GM19043 (cell line): ENCODE results near the gene CHIC2.
"Not testable (repeated sequence)": the region's sequence is repeated elsewhere in the genome, so short reads cannot be mapped to it uniquely, and the experiment has no call there.

ENCODE experiments used
- ATAC-seq: cut with Tn5 transposase; IDR thresholded peaks from one replicate; pipeline ENCODE4 v1.9.1; 2021; ENCODE audit warnings: low read depth; ENCODE audit not compliant: unreplicated experiment

The CHIC2 gene

DNA sequence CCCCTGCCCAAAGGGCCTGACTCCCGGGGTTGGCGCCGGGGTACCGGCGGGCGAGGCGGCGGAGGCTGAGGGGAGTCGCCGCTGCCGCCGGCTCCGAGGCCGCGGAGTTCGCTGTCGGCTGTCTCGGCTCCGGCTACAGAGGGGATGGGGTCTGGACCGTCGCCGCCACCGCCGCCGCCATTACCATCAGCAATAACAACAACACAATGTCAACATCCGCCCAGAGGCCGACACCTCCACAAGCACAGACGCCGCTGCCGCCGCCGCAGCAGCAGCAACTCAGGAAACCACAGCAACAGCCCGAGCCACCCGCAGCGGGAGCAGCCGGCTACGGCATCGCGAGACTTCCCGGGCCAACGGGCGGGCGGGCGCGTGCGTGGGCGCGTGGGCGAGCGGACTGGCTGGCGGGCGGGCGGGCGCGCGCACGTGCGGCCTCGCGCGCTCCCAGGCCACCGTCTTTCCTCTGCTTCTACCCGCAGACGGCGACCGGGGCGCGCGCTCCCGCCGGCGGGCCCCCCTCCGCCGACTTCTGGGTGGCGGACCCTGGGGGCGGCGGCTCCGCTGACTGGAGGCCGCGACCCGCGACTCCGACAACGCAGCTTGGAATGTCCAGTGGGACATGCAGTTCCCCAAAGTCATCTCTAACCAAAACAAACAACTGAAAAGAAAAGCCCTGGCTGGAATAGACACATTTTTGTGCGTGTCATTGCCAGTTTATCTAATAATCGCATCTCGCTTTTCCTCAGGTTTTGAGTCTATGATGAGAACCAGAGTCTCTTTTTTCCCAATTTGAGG is at the start of gene CHIC2:
Gene CHIC2 (minus strand): TSS at position 289 of the 795 bp plus-strand sequence. CDS start 305 bp downstream, outside the sequence.
- peak; percentile 93 for ATAC-seq

DNA sequence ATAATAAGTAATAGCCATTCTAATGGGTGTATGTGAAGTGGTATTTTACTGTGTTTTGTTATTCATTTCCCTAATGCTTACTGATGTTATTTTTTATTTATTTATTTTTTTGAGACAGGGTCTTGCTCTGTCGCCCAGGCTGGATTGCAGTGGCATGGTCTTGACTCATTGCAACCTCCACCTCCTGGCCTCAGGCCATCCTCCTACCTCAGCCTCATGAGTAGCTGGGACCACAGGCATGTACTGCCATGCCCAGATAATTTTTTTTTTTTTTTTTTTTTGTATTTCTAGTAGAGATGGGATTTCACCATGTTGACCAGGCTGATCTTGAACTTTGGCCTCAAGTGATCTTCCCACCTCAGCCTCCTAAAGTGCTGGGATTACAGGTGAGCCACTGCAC is 48.8 kb upstream of the CHIC2 start:
- not testable (repeated sequence) for ATAC-seq

DNA sequence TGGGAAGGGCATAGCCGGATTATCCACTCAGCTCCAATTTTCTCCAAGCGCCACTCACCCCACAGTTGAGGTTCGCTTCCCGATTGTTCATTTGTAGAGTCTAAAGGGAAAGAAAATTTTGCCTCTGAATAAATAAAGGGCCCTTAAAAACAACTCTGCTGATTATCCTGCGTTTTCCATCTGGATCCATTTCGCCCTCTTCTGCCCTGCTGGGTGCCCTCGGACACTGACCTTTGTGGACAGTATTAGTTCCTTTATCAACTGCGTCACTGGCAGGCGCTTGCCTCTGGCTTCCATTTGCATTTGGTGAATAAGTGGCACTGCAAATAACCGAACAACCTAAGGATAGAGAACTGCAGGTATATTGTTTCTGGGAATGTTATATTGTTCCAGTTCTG is 45.6 kb upstream of the CHIC2 start:
- ATAC-seq, result no peak

DNA sequence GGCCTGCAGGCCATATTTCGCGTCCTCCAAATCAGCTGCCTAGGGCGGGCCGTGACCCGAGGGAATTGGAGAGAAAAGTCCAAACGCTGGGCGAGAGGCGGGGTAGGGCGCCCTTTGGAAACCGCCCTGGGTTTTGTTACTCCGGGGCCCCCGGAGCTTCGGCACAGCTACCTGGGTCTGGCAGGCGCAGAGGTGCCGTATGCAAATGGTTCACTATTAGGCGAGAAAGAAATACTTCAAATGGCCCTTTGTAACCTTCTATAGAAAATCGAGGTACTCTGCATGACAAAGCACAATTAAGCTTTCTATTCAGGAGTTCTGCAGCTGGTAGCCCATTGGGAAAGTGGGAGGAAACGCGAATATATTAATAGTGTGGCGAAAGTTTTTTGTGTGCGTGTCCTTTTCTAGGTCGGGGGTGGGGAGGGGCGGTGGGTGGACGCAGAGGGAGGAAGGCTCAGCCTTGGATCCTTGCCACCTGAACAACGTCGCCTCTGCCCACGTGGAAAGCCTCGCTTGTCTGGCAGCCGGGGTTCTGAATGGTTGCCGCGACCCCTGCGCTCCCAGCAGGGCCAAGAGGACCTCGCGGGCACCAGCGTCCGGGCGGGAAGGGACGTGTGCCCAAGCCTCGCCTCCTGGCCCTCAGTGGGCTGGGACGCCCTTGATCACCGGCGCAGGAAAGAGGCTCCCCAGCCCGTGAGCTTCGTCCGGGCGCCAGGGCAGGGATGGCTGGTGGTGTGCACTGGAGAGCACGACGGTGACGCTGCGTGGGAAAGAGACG is 45.0 kb upstream of the CHIC2 start:
- no peak for ATAC-seq

DNA sequence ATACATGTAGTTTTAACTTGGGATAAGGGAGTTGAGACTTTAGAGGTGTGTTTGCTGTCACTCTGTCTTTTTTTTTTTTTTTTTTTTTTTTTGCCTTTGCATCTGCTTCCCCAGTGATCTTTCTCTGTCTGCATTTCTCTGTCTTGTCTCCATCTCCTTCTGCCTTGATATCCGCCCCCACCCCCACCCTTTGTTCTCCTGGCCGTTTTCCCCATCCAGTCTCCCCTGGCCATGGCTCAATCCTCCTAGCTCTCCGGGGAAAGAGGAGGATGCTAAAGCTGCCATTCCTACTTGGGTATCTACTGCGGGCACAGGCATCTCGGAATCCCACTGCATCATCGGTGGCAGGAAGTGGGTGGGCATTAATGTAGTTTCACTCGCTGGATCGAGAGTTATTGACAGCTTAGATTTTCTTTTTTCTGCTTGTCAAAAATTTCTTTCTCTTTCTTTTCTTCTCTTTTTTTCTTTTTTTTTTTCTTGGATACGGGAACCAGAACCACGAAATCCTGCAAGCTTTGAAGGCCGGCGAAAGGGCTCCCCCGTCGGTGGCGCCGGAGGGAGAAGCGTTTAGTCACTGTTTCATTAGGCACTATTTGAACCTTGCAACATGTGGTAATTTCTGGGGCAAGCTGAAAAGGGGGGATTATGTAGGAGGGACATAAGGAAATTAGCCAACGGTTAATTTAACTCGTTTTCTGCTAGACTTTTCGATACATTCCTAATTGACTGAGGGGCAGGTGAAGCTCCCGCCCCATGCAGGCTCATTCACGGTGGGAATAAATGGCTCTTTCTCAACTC is 43.7 kb upstream of the CHIC2 start:
- ATAC-seq, result no peak

DNA sequence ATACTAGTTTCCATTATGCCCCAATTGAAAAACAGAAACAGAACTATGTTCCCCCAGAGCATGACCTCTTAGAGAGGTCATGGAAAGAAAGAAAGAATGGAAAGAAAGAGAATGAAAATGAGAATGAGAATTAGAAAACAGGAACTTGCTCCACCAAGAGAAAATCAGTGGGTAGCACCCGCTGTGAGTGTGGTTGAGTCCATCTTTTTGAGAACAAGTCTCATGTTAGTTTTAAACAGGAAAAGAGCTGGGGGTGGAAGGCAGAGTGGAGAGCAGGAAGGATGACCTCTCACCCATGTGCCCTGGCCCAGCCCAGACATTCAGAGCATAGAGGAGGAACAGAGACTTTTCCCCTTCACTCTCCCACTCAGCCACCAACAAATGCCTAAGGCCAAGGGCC is 40.5 kb upstream of the CHIC2 start:
- no peak for ATAC-seq

DNA sequence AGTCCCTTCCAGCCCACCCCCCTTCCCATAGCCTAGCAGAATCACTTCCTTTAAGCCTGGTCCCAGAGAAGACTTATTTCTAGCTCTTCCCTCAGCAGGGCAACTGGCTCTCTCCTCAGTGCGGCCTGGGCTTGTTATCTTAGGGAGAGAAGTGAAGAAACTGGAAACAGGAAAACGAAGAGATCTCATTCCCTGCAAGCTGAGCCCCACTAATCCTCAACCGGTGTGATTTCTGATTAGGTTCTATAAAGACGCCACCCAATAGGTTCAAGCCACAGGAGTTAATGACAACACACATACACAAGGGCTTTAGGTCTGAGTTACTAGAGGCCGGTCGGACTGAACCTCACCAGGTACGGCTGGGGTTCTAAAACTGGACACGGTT is 38.8 kb upstream of the CHIC2 start:
- ATAC-seq, result no peak

DNA sequence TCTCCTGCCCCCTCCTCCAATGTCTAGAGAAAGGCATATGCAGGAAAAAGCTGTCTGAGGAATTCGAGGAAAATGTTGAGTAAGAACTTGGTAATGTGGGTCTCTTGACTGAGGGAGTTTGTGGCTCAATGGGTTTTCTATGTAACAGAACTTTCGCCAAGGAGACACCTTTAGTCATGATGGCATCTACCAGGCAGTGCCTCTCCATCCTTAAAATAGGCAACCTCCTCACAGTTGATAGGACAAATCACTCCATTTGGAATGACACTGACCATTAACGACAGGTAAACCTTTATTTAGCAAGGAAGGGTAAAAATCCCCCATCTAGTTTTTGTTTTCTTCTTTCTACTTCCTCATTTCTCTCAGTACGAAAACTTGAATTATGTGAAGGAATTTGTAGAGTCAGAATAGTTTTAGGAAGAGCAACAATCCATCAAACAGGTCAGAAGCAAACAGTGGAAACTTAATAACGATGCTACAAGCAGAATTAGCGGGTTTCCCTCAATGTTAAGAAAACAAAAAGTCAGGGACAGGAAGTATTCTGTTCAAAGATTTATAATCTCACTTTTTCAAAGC is 38.2 kb upstream of the CHIC2 start:
- no peak for ATAC-seq

DNA sequence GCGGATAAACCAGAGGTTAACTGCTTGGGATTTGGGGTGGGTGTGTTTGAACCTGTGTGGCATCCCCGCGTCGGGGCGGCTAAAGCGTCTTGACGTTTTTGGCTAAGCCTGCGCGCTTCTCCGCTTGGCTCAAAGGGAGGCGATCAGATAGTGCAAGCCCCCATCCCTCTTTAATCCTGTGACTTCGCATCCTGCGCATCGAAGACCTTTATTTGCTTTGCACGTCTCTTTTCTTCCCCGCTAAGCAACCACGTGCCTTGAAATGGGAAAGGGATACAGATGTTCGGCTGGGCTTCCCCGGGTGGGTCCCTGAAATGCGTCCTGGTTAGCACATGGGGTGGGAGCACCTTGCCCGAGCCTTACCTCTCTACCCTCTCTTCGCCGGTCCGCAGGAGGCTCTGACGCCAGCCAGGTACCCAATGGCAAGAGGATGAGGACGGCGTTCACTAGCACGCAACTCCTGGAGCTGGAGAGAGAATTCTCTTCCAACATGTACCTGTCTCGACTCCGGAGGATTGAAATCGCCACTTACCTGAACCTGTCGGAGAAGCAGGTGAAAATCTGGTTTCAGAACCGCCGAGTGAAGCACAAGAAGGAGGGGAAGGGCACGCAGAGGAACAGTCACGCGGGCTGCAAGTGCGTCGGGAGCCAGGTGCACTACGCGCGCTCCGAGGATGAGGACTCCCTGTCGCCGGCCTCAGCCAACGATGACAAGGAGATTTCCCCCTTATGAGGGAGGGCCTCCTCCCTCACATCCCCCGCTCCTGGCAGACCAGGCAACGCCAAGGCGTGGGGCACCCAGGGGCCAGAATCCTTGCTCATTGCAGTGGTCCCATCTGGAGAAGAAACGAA is 37.0 kb upstream of the CHIC2 start:
- no peak for ATAC-seq

DNA sequence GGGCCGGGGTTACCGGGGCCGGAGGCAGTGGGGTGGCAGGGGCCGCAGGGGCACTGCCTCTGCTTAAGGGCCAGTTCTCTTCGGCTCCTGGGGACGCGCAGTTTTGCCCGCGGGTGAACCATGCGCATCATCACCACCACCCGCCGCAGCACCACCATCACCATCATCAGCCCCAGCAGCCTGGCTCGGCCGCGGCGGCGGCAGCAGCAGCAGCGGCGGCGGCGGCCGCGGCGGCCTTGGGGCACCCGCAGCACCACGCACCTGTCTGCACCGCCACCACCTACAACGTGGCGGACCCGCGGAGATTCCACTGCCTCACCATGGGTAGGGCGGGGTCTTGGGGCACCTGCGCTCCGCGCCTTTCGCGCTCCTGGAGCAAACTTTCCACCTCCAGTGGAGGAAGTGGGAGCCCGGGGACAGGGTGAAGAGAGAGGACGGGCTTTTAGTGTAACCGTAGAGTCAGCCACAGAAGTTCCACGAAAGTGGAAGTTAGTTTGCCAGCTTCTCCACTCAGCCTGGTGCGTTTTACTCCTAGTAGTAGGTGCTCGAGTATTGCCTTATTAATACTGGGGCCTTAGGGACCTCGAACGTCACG is 36.3 kb upstream of the CHIC2 start:
- no peak for ATAC-seq

DNA sequence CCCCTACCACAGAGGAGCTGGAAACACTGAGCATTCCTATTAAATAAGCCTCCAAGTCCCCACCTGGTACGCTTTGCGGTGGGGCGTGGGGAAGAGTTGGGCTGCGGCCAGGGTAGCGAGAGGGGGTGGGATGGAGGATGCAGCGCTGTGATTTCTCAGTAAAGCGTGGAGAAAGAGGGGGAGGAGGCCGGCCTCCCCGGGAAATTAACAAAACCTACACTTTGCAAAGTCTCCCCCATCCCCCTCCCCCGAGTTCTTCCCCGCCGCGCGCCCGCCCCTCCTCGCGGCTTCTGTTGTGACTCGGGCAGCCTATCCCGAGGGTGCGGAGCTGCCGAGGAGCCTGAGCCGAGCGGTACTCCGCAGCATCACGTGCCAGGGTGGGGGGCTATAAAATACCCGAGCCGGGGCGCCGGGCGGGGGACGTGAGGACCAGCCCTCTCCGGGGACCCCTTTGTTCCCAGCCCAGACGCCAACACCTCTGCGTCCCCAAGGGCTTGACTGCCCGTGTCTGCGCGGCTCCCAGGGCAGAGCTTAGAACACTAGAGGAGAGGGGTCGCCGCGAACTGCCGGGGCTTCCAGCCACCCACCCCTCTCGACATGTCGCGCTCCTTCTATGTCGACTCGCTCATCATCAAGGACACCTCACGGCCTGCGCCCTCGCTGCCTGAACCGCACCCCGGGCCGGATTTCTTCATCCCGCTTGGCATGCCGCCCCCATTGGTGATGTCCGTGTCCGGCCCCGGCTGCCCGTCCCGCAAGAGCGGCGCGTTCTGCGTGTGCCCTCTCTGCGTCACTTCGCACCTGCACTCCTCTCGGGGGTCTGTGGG is 35.6 kb upstream of the CHIC2 start, which contains the start of gene GSX2:
Gene GSX2 (plus strand): TSS at position 416 of the 827 bp plus-strand sequence. CDS start 182 bp downstream, at position 598.
- ATAC-seq, result no peak

DNA sequence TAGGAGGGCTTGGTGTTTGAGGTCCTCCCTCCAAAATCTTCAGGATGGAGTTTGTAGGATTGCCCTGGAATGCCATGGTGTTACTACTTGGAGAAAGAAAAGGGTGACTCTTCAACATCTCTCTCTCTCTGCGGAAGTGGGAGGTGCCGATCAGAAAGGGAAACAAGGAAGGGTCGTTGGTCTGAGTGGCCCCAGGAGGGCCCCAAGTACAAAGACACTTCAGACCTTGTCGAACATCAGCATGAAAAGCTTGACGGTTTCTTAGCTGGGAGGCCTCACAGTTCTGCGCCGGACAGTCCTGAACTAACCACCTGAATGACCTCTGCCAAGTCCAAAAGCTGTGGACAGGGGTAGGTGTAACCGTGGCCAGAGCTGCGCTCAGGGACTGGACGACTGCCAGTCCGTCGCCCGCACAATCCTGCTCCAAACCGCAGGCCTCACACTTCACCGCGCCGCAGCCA is 34.9 kb upstream of the CHIC2 start:
- ATAC-seq, result no peak

DNA sequence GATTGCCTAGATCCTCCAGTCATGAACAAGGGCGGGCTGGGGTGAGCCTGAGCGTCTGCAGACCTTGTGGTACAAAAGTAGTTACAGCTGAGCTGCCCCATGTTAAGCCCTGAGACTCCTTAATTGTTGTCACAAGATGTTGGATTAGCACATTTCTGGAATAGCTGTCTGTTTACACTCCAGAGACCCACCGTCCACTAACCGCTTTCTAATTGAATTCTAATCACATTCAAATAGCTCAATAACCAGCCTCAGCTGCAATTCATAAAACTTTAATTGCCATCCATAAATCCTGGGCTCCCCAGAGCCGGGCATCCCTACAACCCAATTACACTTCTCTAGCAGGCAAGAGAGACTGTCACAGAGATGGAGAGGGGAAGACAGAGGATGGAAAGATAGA is 34.0 kb upstream of the CHIC2 start:
- no peak for ATAC-seq

DNA sequence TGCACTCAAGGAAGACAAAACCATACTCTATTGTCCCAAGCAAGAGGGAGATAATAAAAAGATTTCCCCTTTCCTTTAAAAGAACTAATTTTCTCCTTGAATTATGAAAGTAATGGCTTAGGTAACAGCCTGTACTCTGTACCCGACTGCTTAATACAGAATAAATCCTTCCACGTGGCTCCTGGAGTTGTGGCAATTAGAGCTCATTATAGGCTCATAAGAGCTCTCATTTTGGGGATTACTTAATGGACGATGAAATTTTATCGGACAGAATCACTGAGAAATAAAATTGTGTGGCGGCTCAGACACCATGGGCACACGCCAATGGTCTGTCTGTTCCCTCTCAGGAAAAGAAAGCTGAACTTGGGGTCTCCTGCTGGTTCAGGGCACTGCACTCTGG is 32.7 kb upstream of the CHIC2 start:
- no peak for ATAC-seq

DNA sequence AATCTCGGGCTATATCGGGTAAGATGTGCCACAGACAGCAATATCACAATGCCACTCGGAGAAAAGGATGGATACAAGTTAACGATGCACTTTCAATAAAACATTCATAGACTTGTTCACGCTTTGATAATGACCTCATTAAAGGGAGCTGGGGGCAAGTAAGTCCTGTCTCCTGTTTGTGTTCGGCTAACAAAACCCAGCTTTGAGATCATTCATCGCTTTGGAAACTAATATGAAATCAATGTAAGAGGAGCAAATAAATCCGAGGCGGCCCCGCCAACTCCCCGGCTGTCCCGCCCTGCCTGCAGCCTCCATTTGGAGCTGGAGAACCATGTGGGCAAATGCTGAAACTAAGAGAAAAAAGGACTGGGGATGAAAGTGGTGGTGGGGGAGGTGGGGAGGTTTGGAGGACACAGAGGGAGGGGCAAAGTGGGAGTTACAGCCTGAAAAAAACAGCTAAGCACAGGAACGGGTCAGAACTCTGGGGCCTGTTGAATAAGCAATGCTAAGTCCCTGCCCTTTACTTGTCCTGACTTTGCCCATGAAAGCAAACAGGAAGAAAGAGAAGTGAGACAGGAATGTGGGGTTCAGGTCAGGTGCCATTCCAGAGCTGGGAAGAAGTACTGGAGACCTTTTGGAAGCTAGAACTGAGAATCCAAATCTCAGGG is 32.0 kb upstream of the CHIC2 start:
- ATAC-seq, result no peak

DNA sequence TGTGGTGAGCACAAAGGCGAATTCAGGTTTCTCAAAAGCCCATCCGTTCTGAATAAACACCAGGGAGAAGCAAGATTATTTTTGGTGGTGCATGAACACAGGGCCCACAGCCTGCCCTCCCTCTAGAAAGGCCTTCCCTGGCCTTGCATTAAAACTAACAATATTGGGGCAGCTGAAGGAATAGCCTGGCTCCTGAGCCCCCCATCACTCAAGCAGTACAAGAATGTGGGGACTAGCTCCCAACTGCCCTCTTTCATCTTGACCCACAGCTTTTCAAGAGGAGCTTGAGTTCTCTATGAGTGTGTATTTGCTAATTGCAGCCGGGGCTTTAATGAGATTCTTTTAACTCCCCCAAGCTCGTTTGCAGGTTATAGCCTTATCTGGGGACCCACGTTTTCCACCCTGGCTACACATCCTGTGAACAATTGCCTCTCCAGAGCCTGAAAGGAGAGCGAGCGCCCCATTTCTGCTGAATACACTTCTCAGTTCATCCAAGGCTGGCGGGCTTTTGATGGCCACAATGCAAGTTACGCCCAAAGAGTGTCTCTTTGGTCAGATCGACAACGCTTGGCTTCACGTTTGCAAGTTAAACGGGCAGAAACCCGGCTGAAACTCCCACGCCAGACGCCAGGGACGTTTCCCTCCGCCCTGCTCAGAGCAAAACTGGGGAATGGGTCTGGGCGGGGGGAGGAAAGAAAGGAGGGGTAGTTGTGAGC is 30.9 kb upstream of the CHIC2 start:
- no peak for ATAC-seq

DNA sequence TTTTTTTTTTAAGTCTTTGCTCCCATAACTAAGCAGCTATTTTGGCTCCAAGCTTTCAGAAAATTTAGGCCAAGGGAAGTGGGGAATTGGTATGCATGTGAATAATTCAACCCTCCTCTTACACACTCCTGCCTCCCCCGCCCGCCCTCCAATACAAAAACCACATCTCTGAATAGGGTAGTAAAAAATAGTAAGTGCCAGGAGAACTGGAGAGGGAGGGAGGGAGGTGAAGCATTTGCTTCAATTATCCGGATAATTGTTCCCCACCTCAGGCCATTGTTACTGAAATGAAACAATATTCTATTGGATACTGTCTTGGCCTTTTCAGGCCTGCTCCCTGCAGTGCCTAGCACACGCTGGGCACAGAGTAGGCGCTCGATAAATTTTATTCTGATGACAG is 30.0 kb upstream of the CHIC2 start:
- ATAC-seq, result no peak
